ENCODE data around the gene SYNE1.
"Not testable (repeated sequence)": the region's sequence is repeated elsewhere in the genome, so short reads cannot be mapped to it uniquely, and the experiment has no call there.

Gene SYNE1

GRCh38 chr6:152167641-152168603, 469.2 kb downstream of the SYNE1 start:
- DNase-seq = no peak

GRCh38 chr6:152166897-152167296, 470.3 kb downstream of the SYNE1 start:
- no peak for DNase-seq

- no peak for DNase-seq
Measured at GRCh38 chr6:152166497-152166896, 470.7 kb downstream of the SYNE1 start.

- no peak for DNase-seq
Measured at GRCh38 chr6:152164957-152165356, 472.2 kb downstream of the SYNE1 start.

GRCh38 chr6:152161501-152161900, 475.7 kb downstream of the SYNE1 start:
- DNase-seq = no peak

GRCh38 chr6:152160346-152160745, 476.8 kb downstream of the SYNE1 start:
- no peak for DNase-seq

GRCh38 chr6:152155792-152156191, 481.4 kb downstream of the SYNE1 start:
- no peak for DNase-seq

GRCh38 chr6:152154559-152155356, 482.4 kb downstream of the SYNE1 start:
- DNase-seq = no peak

- DNase-seq = no peak
Measured at GRCh38 chr6:152151920-152152319, 485.2 kb downstream of the SYNE1 start.

- no peak for DNase-seq
Measured at GRCh38 chr6:152150196-152150595, 487.0 kb downstream of the SYNE1 start.

GRCh38 chr6:152148412-152148811, 488.8 kb downstream of the SYNE1 start:
- no peak for DNase-seq

- DNase-seq = no peak
Measured at GRCh38 chr6:152147269-152147668, 489.9 kb downstream of the SYNE1 start.

GRCh38 chr6:152146385-152146784, 490.8 kb downstream of the SYNE1 start:
- DNase-seq = no peak

- no peak for DNase-seq
Measured at GRCh38 chr6:152143359-152143758, 493.8 kb downstream of the SYNE1 start.

GRCh38 chr6:152142105-152142504, 495.1 kb downstream of the SYNE1 start:
- DNase-seq = no peak

- DNase-seq = not testable (repeated sequence)
Measured at GRCh38 chr6:152138344-152138743, 498.8 kb downstream of the SYNE1 start.

GRCh38 chr6:152136449-152136825, 500.7 kb downstream of the SYNE1 start:
- DNase-seq = no peak

- no peak for DNase-seq
Measured at GRCh38 chr6:152135755-152136448, 501.3 kb downstream of the SYNE1 start.

GRCh38 chr6:152130441-152130840, 506.7 kb downstream of the SYNE1 start:
- no peak for DNase-seq

GRCh38 chr6:152129691-152130151, 507.4 kb downstream of the SYNE1 start:
- no peak for DNase-seq

GRCh38 chr6:152127432-152128165, 509.6 kb downstream of the SYNE1 start:
- DNase-seq = no peak

GRCh38 chr6:152124429-152125074, 512.6 kb downstream of the SYNE1 start:
- DNase-seq = peak; percentile 70 to 73

Data from Kasumi-1 (cell line).